ENCODE results near the gene TAF11L14.
"Not testable (repeated sequence)": the region's sequence is repeated elsewhere in the genome, so short reads cannot be mapped to it uniquely, and the experiment has no call there.

TAF11L14 gene

GRCh38 chr5:17634160-17634559 is at the start of gene TAF11L14:
TAF11L14 (plus strand) TSS chr5:17634460.
- DNase-seq = no peak

GRCh38 chr5:17585658-17586057 is 48.6 kb upstream of the TAF11L14 start, which contains the start of gene TAF11L7:
TAF11L7 (minus strand) TSS chr5:17585758.
- DNase-seq = not testable (repeated sequence)

- not testable (repeated sequence) for DNase-seq
These were observed 43.4 kb upstream of the TAF11L14 start, which contains the start of gene TAF11L8 for GRCh38 chr5:17590860-17591259. TAF11L8 (minus strand) TSS chr5:17590960.

GRCh38 chr5:17594255-17594654 is 40.0 kb upstream of the TAF11L14 start, which contains the start of gene TAF11L9:
TAF11L9 (minus strand) TSS chr5:17594394.
- not testable (repeated sequence) for DNase-seq

GRCh38 chr5:17597728-17598127 is 36.5 kb upstream of the TAF11L14 start, which contains the start of gene TAF11L10:
TAF11L10 (minus strand) TSS chr5:17597828.
- not testable (repeated sequence) for DNase-seq

- DNase-seq = not testable (repeated sequence)
These were observed 30.4 kb upstream of the TAF11L14 start, which contains the start of gene TAF11L11 for GRCh38 chr5:17603880-17604279. TAF11L11 (plus strand) TSS chr5:17604183.

- DNase-seq = no peak
These were observed 29.3 kb upstream of the TAF11L14 start for GRCh38 chr5:17604951-17605350.

GRCh38 chr5:17607461-17607860 is 26.8 kb upstream of the TAF11L14 start:
- DNase-seq = not testable (repeated sequence)

- DNase-seq = not testable (repeated sequence)
These were observed 24.2 kb upstream of the TAF11L14 start, which contains the start of gene TAF11L12 for GRCh38 chr5:17610092-17610491. TAF11L12 (plus strand) TSS chr5:17610392.

GRCh38 chr5:17614872-17615605 is 19.2 kb upstream of the TAF11L14 start:
- no peak for DNase-seq

- no peak for DNase-seq
These were observed 14.9 kb upstream of the TAF11L14 start for GRCh38 chr5:17619354-17619753.

GRCh38 chr5:17620627-17621026 is 13.6 kb upstream of the TAF11L14 start:
- no peak for DNase-seq

- DNase-seq = no peak
These were observed 8.6 kb upstream of the TAF11L14 start for GRCh38 chr5:17625686-17626085.

- DNase-seq = not testable (repeated sequence)
These were observed 2.5 kb upstream of the TAF11L14 start, which contains the start of gene TAF11L13 for GRCh38 chr5:17631788-17632187. TAF11L13 (plus strand) TSS chr5:17632088.

GRCh38 chr5:17649232-17649631 is 15.0 kb downstream of the TAF11L14 start:
- DNase-seq = not testable (repeated sequence)

GRCh38 chr5:17655201-17655759 is 21.0 kb downstream of the TAF11L14 start:
- DNase-seq = not testable (repeated sequence)

- DNase-seq = no peak
These were observed 21.7 kb downstream of the TAF11L14 start for GRCh38 chr5:17655921-17656320.

- no peak for DNase-seq
These were observed 28.9 kb downstream of the TAF11L14 start for GRCh38 chr5:17663182-17663581.

GRCh38 chr5:17665836-17666235 is 31.6 kb downstream of the TAF11L14 start:
- DNase-seq = no peak

- DNase-seq = no peak
These were observed 32.5 kb downstream of the TAF11L14 start for GRCh38 chr5:17666726-17667235.

GRCh38 chr5:17670353-17670752 is 36.1 kb downstream of the TAF11L14 start:
- no peak for DNase-seq

- no peak for DNase-seq
These were observed 44.6 kb downstream of the TAF11L14 start for GRCh38 chr5:17678751-17679324.

GRCh38 chr5:17679597-17680203 is 45.4 kb downstream of the TAF11L14 start:
- no peak for DNase-seq

All from NCI-H1694 treated with DMSO at 0.1 percent for 48 hours (cell line).